Measurements from ENCODE around the gene SULT1C4. TPM values are rescaled to one million over a fixed set of nuclear protein-coding genes. Genes with fewer than 3 reads are reported as not detected.

SULT1C4 gene
- total RNA-seq, 1 experiment from 2014 or later: not detected

GRCh38 chr2:108403494-108403893 lies 25.7 kb downstream of the SULT1C4 start:
- no peak for TF ChIP-seq CTCF (IDR thresholded peaks at IDR 0.05; ENCODE audit: unreplicated experiment)
- Mint-ChIP-seq H3K27ac (ENCODE audit: unreplicated experiment) (no peak overlapping the region), H3K36me3 (ENCODE audit: insufficient read depth, unreplicated experiment) (no peaks in the 10 kb centered on the region), H3K27me3 (ENCODE audit: unreplicated experiment) (no peaks in the 10 kb centered on the region), H3K9me3 (ENCODE audit: low read depth, unreplicated experiment) (peaks cover 7% of the 10 kb centered on the region), H3K4me1 (ENCODE audit: low read depth, unreplicated experiment) (no peaks in the 10 kb centered on the region), H3K4me3 (ENCODE audit: low read depth, unreplicated experiment) (no peak overlapping the region)
- BruUV-seq (replicated peaks): no TSS peak
- no peak for DNase-seq
- intact Hi-C loops (cut with micrococcal nuclease; ENCODE audit: unreplicated experiment): no loop called here
- CTCF ChIA-PET: interaction anchor here (0.6 kb wide), 1 partner anchor 936 kb away, joined by 3 read pairs; no protein-coding TSS in a partner anchor

GRCh38 chr2:108404784-108405397 lies 27.1 kb downstream of the SULT1C4 start:
- intact Hi-C loops (cut with micrococcal nuclease; ENCODE audit: unreplicated experiment): no loop called here
- H3K4me3 Mint-ChIP-seq (ENCODE audit: low read depth, unreplicated experiment): no peak overlapping the region
- no peak overlapping the region for H3K27ac Mint-ChIP-seq (ENCODE audit: unreplicated experiment)
- H3K27me3 Mint-ChIP-seq (ENCODE audit: unreplicated experiment): no peaks in the 10 kb centered on the region
- H3K4me1 Mint-ChIP-seq (ENCODE audit: low read depth, unreplicated experiment): no peaks in the 10 kb centered on the region
- H3K36me3 Mint-ChIP-seq (ENCODE audit: insufficient read depth, unreplicated experiment): no peaks in the 10 kb centered on the region
- CTCF ChIA-PET: no interaction called here
- no peak for TF ChIP-seq CTCF (IDR thresholded peaks at IDR 0.05; ENCODE audit: unreplicated experiment)
- no TSS peak for BruUV-seq (replicated peaks)
- DNase-seq: no peak
- peaks cover 5% of the 10 kb centered on the region for H3K9me3 Mint-ChIP-seq (ENCODE audit: low read depth, unreplicated experiment)

- Mint-ChIP-seq H3K27ac (ENCODE audit: unreplicated experiment) (no peak overlapping the region), H3K36me3 (ENCODE audit: insufficient read depth, unreplicated experiment) (no peaks in the 10 kb centered on the region), H3K9me3 (ENCODE audit: low read depth, unreplicated experiment) (peaks cover 5% of the 10 kb centered on the region), H3K27me3 (ENCODE audit: unreplicated experiment) (no peaks in the 10 kb centered on the region), H3K4me3 (ENCODE audit: low read depth, unreplicated experiment) (no peak overlapping the region), H3K4me1 (ENCODE audit: low read depth, unreplicated experiment) (no peaks in the 10 kb centered on the region)
- CTCF ChIA-PET: no interaction called here
- intact Hi-C loops (cut with micrococcal nuclease; ENCODE audit: unreplicated experiment): no loop called here
- TF ChIP-seq CTCF (IDR thresholded peaks at IDR 0.05; ENCODE audit: unreplicated experiment): no peak
- DNase-seq: no peak
- no TSS peak for BruUV-seq (replicated peaks)
Observed at GRCh38 chr2:108407864-108408729, 30.3 kb downstream of the SULT1C4 start.

GRCh38 chr2:108409768-108410167 lies 32.0 kb downstream of the SULT1C4 start:
- CTCF ChIA-PET: no interaction called here
- Mint-ChIP-seq H3K4me1 (ENCODE audit: low read depth, unreplicated experiment) (no peaks in the 10 kb centered on the region), H3K27me3 (ENCODE audit: unreplicated experiment) (no peaks in the 10 kb centered on the region), H3K36me3 (ENCODE audit: insufficient read depth, unreplicated experiment) (no peaks in the 10 kb centered on the region), H3K4me3 (ENCODE audit: low read depth, unreplicated experiment) (no peak overlapping the region), H3K27ac (ENCODE audit: unreplicated experiment) (no peak overlapping the region), H3K9me3 (ENCODE audit: low read depth, unreplicated experiment) (peaks cover 1% of the 10 kb centered on the region)
- TF ChIP-seq CTCF (IDR thresholded peaks at IDR 0.05; ENCODE audit: unreplicated experiment): no peak
- BruUV-seq (replicated peaks): no TSS peak
- intact Hi-C loops (cut with micrococcal nuclease; ENCODE audit: unreplicated experiment): no loop called here
- DNase-seq: no peak

All from Calu3 (cell line).